HepG2 (cell line): ENCODE data around the gene ZFP1. TPM values are rescaled to one million over a fixed set of nuclear protein-coding genes. Genes with fewer than 3 reads are reported as not detected.

Source experiments
- CREBL2 ChIP-seq: sonication (generic); formaldehyde crosslinking; IDR thresholded peaks from 2 replicates; pipeline ENCODE4 v1.8.1; 2023; ENCODE audit warnings: missing genetic modification reagents, mild to moderate bottlenecking, borderline replicate concordance
- ESRRA ChIP-seq: sonication (generic); formaldehyde crosslinking; IDR thresholded peaks from 2 replicates; pipeline ENCODE4 v1.5.1; 2020; ENCODE audit warnings: mild to moderate bottlenecking, low read depth, missing genetic modification reagents
- FOSL2 ChIP-seq: sonication (generic); formaldehyde crosslinking; IDR thresholded peaks from 2 replicates; pipeline ENCODE4 v1.4.0; 2020; ENCODE audit warnings: missing genetic modification reagents
- FOXO1 ChIP-seq: sonication (generic); formaldehyde crosslinking; IDR thresholded peaks from 2 replicates; pipeline ENCODE4 v1.4.0; 2020; ENCODE audit warnings: missing genetic modification reagents
- MAFF ChIP-seq: IDR thresholded peaks from 2 replicates; pipeline ENCODE4 v1.6.1; 2011; ENCODE audit warnings: low read depth, low read length, improper control_type of control experiment
- PITX1 ChIP-seq: sonication (generic); formaldehyde crosslinking; IDR thresholded peaks from 2 replicates; pipeline ENCODE4 v1.5.1; 2020; ENCODE audit warnings: mild to moderate bottlenecking, missing genetic modification reagents
- RBAK ChIP-seq: sonication (generic); formaldehyde crosslinking; IDR thresholded peaks from 2 replicates; pipeline ENCODE4 v1.5.1; 2020; ENCODE audit warnings: mild to moderate bottlenecking, missing genetic modification reagents
- RBM39 ChIP-seq: fragments of 200-400 bp; formaldehyde crosslinking; IDR thresholded peaks from one replicate; pipeline ENCODE4 v1.6.1; 2018; ENCODE audit warnings: antibody characterized with exemption, mild to moderate bottlenecking, low read depth, low read length; ENCODE audit not compliant: poor library complexity, severe bottlenecking
- TCF12 ChIP-seq, 2 experiments: fragments of 450-650 bp in 1 of 2; sonication (generic) in 1 of 2; formaldehyde crosslinking in 1 of 2; IDR thresholded peaks; 2 replicates each; pipeline versions ENCODE4 v1.6.1 to v1.8.0; 2017 to 2022; ENCODE audit warnings: antibody characterized with exemption in 1 of 2, mild to moderate bottlenecking in 1 of 2, missing genetic modification reagents in 1 of 2, moderate library complexity in 1 of 2
- U2AF2 ChIP-seq: fragments of 200-400 bp; formaldehyde crosslinking; IDR thresholded peaks from 2 replicates; pipeline ENCODE4 v1.6.1; 2017; ENCODE audit warnings: low read depth, mild to moderate bottlenecking, low read length
- ZFP41 ChIP-seq: sonication (generic); formaldehyde crosslinking; IDR thresholded peaks from 2 replicates; pipeline ENCODE4 v1.4.0; 2020; ENCODE audit warnings: mild to moderate bottlenecking, missing genetic modification reagents, borderline replicate concordance
- ZKSCAN5 ChIP-seq: sonication (generic); formaldehyde crosslinking; IDR thresholded peaks from 2 replicates; pipeline ENCODE4 v1.5.1; 2020; ENCODE audit warnings: mild to moderate bottlenecking, missing genetic modification reagents
- ZNF362 ChIP-seq: sonication (generic); formaldehyde crosslinking; IDR thresholded peaks from 2 replicates; pipeline ENCODE4 v1.4.0; 2020; ENCODE audit warnings: missing genetic modification reagents, mild to moderate bottlenecking, borderline replicate concordance
- ZSCAN12 ChIP-seq: sonication (generic); formaldehyde crosslinking; IDR thresholded peaks from 2 replicates; pipeline ENCODE4 v1.9.0; 2021; ENCODE audit warnings: mild to moderate bottlenecking, missing genetic modification reagents
- polyA plus RNA-seq, 8 experiments: library from polyadenylated mRNA; depleted of rRNA in 3 of 8; stranded (reverse) in 7 of 8; unstranded in 1 of 8; fragments of >200 nt; fragmentation: Illumina TruSeq in 4 of 8; extraction: Trizol in 4 of 8; gene quantifications; 2 replicates each; pipeline versions ENCODE4 v1.2.1 to v1.2.3, GENCODE V29; 2011 to 2016; ENCODE audit warnings: low read depth in 4 of 8, missing spikeins in 1 of 8, mixed read lengths in 1 of 8; ENCODE audit not compliant: insufficient read depth in 1 of 8
- total RNA-seq, 5 experiments: library from RNA; depleted of rRNA; stranded (reverse); fragments of >200 nt; fragmentation: Illumina TruSeq; extraction: Trizol; gene quantifications; 2 replicates each; pipeline ENCODE4 v1.2.3, GENCODE V29; 2016; ENCODE audit warnings: low read depth in 1 of 5
- TF ChIP-seq, protein P1 (sequence below): sonication (generic); formaldehyde crosslinking; IDR thresholded peaks from 2 replicates; pipeline ENCODE4 v1.4.0; 2020; ENCODE audit warnings: missing genetic modification reagents, borderline replicate concordance
- TF ChIP-seq, protein P2 (sequence below): sonication (generic); formaldehyde crosslinking; IDR thresholded peaks from 2 replicates; pipeline ENCODE4 v1.4.0; 2020; ENCODE audit warnings: missing genetic modification reagents, borderline replicate concordance
- TF ChIP-seq, protein P3 (sequence below): sonication (generic); formaldehyde crosslinking; conservative IDR thresholded peaks from 2 replicates; pipeline ENCODE4 v1.8.0; 2022; ENCODE audit warnings: mild to moderate bottlenecking, moderate library complexity, missing genetic modification reagents

The ZFP1 gene
- total and polyA plus RNA-seq, 2 of the 13 experiments (the other 11 are each of a cell fraction or from before 2014, with no cell fraction given), result 8.3 to 14.0 TPM

- TF ChIP-seq FOXO1 (CRISPR knock-in tag) (peak; percentile 78), ESRRA (CRISPR knock-in tag) (peak; percentile 69; the same call in 1 of the 2 replicates), RBM39 (peak; percentile 39), ZNF362 (CRISPR knock-in tag) (peak; percentile 15; the same call in 1 of the 2 replicates), CREBL2 (CRISPR knock-in tag) (0 out of 2 replicates have a peak, but pooled peaks have one; percentile 52), PITX1 (CRISPR knock-in tag) (peak; percentile 52; the same call in 1 of the 2 replicates), FOSL2 (CRISPR knock-in tag) (peak; percentile 59; the same call in 1 of the 2 replicates), TCF12 (IDR thresholded peaks at IDR 0.05) (no peak), TCF12 (CRISPR knock-in tag; IDR thresholded peaks at IDR 0.05) (no peak), ZSCAN12 (CRISPR knock-in tag) (no peak), RBAK (CRISPR knock-in tag) (0 out of 2 replicates have a peak, but pooled peaks have one; percentile 60), U2AF2 (peak; percentile 99), ZKSCAN5 (CRISPR knock-in tag) (0 out of 2 replicates have a peak, but pooled peaks have one; percentile 15), ZFP41 (CRISPR knock-in tag) (no peak), MAFF (0 out of 2 replicates have a peak, but pooled peaks have one; percentile 33)
- TF ChIP-seq, protein P1, sequence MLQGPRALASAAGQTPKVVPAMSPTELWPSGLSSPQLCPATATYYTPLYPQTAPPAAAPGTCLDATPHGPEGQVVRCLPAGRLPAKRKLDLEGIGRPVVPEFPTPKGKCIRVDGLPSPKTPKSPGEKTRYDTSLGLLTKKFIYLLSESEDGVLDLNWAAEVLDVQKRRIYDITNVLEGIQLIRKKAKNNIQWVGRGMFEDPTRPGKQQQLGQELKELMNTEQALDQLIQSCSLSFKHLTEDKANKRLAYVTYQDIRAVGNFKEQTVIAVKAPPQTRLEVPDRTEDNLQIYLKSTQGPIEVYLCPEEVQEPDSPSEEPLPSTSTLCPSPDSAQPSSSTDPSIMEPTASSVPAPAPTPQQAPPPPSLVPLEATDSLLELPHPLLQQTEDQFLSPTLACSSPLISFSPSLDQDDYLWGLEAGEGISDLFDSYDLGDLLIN, result 0 out of 2 replicates have a peak, but pooled peaks have one; percentile 38
- TF ChIP-seq, protein P2, sequence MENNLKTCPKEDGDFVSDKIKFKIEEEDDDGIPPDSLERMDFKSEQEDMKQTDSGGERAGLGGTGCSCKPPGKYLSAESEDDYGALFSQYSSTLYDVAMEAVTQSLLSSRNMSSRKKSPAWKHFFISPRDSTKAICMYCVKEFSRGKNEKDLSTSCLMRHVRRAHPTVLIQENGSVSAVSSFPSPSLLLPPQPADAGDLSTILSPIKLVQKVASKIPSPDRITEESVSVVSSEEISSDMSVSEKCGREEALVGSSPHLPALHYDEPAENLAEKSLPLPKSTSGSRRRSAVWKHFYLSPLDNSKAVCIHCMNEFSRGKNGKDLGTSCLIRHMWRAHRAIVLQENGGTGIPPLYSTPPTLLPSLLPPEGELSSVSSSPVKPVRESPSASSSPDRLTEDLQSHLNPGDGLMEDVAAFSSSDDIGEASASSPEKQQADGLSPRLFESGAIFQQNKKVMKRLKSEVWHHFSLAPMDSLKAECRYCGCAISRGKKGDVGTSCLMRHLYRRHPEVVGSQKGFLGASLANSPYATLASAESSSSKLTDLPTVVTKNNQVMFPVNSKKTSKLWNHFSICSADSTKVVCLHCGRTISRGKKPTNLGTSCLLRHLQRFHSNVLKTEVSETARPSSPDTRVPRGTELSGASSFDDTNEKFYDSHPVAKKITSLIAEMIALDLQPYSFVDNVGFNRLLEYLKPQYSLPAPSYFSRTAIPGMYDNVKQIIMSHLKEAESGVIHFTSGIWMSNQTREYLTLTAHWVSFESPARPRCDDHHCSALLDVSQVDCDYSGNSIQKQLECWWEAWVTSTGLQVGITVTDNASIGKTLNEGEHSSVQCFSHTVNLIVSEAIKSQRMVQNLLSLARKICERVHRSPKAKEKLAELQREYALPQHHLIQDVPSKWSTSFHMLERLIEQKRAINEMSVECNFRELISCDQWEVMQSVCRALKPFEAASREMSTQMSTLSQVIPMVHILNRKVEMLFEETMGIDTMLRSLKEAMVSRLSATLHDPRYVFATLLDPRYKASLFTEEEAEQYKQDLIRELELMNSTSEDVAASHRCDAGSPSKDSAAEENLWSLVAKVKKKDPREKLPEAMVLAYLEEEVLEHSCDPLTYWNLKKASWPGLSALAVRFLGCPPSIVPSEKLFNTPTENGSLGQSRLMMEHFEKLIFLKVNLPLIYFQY (CRISPR knock-in tag), result no peak
- TF ChIP-seq, protein P3, sequence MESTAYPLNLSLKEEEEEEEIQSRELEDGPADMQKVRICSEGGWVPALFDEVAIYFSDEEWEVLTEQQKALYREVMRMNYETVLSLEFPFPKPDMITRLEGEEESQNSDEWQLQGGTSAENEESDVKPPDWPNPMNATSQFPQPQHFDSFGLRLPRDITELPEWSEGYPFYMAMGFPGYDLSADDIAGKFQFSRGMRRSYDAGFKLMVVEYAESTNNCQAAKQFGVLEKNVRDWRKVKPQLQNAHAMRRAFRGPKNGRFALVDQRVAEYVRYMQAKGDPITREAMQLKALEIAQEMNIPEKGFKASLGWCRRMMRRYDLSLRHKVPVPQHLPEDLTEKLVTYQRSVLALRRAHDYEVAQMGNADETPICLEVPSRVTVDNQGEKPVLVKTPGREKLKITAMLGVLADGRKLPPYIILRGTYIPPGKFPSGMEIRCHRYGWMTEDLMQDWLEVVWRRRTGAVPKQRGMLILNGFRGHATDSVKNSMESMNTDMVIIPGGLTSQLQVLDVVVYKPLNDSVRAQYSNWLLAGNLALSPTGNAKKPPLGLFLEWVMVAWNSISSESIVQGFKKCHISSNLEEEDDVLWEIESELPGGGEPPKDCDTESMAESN (CRISPR knock-in tag), result peak; percentile 60; the same call in 1 of the 2 replicates
These were observed 32.0 kb upstream of the ZFP1 start, which contains the start of gene LDHD (continued) for GRCh38 chr16:75116081-75116910.
